NCI-H748 treated with DMSO at 0.1 percent for 48 hours (cell line): Measurements from ENCODE around the gene GTSE1.
"Not testable (repeated sequence)": the region's sequence is repeated elsewhere in the genome, so short reads cannot be mapped to it uniquely, and the experiment has no call there.

ENCODE experiments used
- DNase-seq: peaks from one replicate; lab custom pipeline; 2025; lab: John Stamatoyannopoulos, UW

The GTSE1 gene

GRCh38 chr22:46296257-46297150 lies at the start of gene GTSE1:
Gene GTSE1, plus strand, starts transcription at chr22:46296870. Its CDS starts 531 bp downstream, at chr22:46297401.
- peak; percentile 93 for DNase-seq

GRCh38 chr22:46247443-46247975 lies 49.2 kb upstream of the GTSE1 start:
- no peak for DNase-seq

GRCh38 chr22:46250035-46250782 lies 46.5 kb upstream of the GTSE1 start, which contains the start of gene CDPF1:
Gene CDPF1, minus strand, starts transcription at chr22:46250293. Its CDS starts 2,009 bp downstream, at chr22:46248284.
- DNase-seq: peak; percentile 74

- DNase-seq: no peak
These were observed 45.9 kb upstream of the GTSE1 start for GRCh38 chr22:46250783-46251125.

GRCh38 chr22:46251266-46251665 lies 45.4 kb upstream of the GTSE1 start:
- DNase-seq: no peak

- DNase-seq: no peak
These were observed 44.8 kb upstream of the GTSE1 start for GRCh38 chr22:46251816-46252380.

- no peak for DNase-seq
These were observed 40.2 kb upstream of the GTSE1 start for GRCh38 chr22:46256358-46256958.

- no peak for DNase-seq
These were observed 37.3 kb upstream of the GTSE1 start for GRCh38 chr22:46259374-46259773.

- no peak for DNase-seq
These were observed 36.6 kb upstream of the GTSE1 start for GRCh38 chr22:46260038-46260437.

- no peak for DNase-seq
These were observed 34.0 kb upstream of the GTSE1 start for GRCh38 chr22:46262449-46263215.

- DNase-seq: no peak
These were observed 33.5 kb upstream of the GTSE1 start, which contains the start of gene PKDREJ for GRCh38 chr22:46263216-46263590. Gene PKDREJ, minus strand, starts transcription at chr22:46263343. Its CDS starts 21 bp downstream, at chr22:46263322.

GRCh38 chr22:46264520-46264919 lies 32.1 kb upstream of the GTSE1 start:
- not testable (repeated sequence) for DNase-seq

GRCh38 chr22:46265627-46266026 lies 31.0 kb upstream of the GTSE1 start:
- DNase-seq: not testable (repeated sequence)

GRCh38 chr22:46267431-46268279 lies 29.0 kb upstream of the GTSE1 start, which contains the start of gene TTC38:
Gene TTC38, plus strand, starts transcription at chr22:46268008. Its CDS starts 32 bp downstream, at chr22:46268040.
- DNase-seq: peak; percentile 14

GRCh38 chr22:46269564-46269963 lies 27.1 kb upstream of the GTSE1 start:
- no peak for DNase-seq

- no peak for DNase-seq
These were observed 24.5 kb upstream of the GTSE1 start for GRCh38 chr22:46272196-46272595.

GRCh38 chr22:46272762-46273431 lies 23.8 kb upstream of the GTSE1 start:
- DNase-seq: no peak

GRCh38 chr22:46273432-46274148 lies 23.1 kb upstream of the GTSE1 start:
- DNase-seq: no peak

GRCh38 chr22:46274381-46274780 lies 22.3 kb upstream of the GTSE1 start:
- no peak for DNase-seq
